Stimulated activated CD4-positive, alpha-beta T cell treated with anti-CD3 and anti-CD28 coated beads, Interleukin-1b, Interleukin-23, amount 100 ng/mL, for 24 hours (primary cell): ENCODE data around the gene DOCK8.
"Not testable (repeated sequence)": the region's sequence is repeated elsewhere in the genome, so short reads cannot be mapped to it uniquely, and the experiment has no call there.

ENCODE experiments used
- DNase-seq, 4 experiments: peaks; one replicate each; pipeline ENCODE4 v3.0.0-alpha.2; 2020; ENCODE audit warnings: low read depth in 4 of 4, low spot score in 1 of 4

Gene DOCK8

DNA sequence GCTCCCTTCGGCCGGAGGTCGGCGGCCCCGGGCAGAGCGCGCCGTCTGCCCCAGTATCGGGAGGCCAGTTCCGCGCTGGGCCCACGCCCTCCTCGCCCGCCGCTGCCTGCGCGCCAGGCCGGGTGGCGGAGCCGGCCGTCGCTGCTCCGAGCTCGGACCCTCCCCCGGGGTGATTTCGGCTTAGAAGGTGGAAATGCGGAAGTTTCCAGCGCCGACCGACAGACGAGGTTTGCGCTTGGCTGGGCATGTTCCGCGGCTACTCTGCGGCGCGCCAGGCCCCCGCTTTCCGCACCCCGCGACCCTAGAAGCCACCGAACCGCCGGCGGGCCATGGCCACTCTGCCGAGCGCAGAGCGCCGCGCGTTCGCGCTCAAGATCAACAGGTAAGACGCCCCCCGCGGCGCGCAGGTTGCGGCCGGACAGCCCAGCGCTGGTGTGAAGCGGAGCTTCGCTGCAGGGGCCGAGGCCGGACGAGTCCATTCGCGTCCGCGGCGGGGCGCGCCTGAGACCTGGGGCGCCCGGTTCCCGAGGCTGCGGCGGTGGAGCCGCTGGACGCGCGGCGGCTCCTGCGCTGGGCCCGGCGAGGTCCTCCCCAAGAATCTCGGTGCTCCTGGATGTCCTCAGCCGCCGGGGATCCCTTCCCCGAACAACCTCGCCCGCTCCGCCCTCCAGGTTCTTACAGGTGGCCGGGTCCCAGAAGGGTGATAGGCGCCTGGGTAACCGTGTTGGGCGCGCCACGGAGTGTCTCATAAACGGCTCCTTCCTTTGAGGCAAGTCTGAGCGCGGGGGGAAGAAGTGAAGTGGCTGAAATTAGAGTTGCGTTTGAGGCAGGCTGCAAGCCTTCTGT lies at the start of gene DOCK8:
Gene DOCK8 (plus strand): TSS at position 218 of the 846 bp plus-strand sequence. CDS start 112 bp downstream, at position 330.
- peak; percentile 14 to 49 (median 15) for DNase-seq

DNA sequence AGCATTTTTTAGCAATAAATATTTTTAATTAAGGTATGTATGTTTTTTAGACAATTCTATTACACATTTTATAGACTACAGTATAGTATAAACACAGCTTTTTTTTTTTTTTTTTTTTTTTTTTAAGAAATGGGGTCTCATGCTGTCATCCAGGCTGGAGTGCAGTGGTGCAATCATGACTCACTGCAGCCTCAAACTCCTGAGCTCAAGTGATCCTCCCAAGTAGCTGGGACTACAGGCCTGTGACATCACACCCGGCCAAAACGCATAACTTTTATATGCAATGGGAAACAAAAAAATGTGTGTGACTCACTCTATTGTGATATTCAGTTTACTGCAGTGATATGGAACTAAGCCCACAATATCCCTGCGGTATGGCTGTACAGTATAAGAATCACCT lies 44.9 kb upstream of the DOCK8 start:
- DNase-seq = not testable (repeated sequence)

GRCh38 chr9:178140-178825 lies 36.4 kb upstream of the DOCK8 start:
- not testable (repeated sequence) for DNase-seq

DNA sequence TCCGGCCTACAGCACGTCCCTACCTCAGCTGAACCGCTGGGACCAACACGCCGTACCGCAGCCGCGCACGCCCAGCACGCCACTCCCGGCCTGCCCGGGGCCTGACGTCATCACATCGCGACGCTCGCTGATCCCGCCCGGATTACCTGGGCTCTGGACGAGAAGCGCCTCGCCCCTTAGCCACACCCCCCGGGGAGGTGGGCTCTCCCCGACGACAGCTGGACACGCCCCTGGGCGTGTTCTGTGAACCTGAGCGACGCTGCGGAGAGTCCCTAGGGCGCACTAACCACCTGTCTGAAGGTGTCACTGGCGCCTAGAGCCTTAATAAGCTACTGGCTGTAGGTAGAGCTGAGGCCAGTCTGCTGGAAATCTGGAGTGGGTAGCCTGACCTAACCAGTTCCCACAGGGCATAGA lies 35.7 kb upstream of the DOCK8 start, which contains the start of gene ZNG1A:
Gene ZNG1A (minus strand): TSS at position 87 of the 414 bp plus-strand sequence. CDS start 87 bp downstream, outside the sequence.
- peak; percentile 20 to 65 (median 46) for DNase-seq

DNA sequence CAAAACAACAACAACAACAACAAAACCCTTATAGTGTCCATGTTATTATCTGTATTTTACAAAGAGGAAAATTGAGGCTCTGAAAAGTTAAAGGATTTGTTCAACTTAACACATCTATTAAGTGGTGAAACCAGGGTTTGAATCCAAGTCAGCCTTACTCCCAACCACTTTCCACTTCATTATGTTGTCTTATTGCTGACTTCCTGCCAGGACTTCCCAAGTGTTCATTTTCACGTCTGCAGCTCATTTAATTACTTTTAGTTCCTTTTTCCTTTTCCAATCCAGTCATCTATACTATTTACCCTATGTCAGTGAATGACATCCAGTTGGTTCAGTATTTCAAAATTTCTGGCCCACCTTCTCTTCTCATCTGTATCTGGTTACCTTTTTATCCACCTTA lies 15.1 kb upstream of the DOCK8 start:
- DNase-seq = not testable (repeated sequence)

GRCh38 chr9:206481-206880 lies 8.2 kb upstream of the DOCK8 start:
- no peak for DNase-seq

DNA sequence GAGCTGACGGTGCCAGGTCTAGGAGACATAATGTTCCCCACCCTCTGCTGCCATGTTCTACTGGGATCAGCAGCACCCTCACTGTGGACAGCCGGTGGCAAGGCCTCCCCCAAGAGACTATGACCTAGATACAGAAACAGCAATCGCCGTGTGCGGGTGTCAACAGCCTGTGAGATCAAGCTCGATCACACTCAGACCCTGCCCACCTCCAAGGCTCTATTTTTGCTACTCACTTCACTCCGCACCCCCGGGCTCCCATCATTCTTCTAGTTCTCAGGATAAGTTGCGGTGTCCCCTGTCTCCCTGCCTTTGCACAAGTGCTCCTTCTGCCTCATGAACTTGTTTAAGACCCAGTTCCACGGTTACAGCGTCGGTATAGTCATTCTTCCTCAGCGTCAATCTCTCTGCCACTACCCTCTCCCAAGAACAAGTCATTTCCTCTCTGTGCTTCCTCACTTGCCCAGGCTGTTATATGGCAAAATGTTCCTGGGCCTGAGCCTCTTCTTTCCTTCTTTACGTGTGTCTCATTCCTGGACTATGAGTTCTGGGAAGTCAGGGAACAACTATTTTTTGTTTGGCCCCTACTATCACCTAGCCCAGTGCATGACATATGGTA lies 5.4 kb upstream of the DOCK8 start:
- DNase-seq = no peak

DNA sequence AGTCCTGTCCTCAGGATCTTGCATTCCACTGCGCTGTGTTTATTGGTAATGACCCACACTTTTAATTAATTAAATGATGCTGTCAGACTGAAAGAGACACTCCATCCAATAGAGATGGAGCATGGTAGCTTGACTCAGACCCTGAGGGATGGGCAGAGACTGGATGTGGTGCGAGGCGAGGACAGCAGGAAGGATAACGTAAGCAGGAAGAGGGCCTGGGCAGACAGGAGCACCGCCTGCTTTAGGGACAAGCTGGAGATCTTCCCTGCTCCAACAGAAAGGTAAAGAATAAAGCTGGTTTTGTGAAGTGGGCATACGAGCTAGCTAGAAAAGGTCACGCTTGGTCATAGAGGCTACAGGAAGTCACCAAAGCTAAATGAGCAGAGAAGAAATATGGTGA lies 3.6 kb upstream of the DOCK8 start:
- DNase-seq = no peak

GRCh38 chr9:211557-211956 lies 3.1 kb upstream of the DOCK8 start:
- DNase-seq = no peak

DNA sequence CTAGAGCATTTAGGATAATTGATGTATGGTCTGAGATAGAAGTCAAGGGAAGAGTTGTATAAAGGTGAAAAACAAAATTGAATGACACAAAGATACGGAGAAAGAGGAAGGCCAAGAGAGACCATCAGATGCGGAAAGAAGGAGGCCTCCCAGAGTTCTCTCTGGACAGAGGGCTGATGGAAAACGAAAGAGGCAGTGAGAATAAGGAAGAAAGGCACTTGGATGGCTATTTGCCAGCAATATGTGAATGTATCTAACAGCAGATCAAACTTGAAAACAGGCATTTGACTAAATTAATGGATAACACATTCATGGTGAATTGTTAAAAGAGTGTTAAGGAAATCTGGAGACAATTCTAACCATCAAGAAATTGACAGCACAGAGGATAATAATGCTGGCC lies 2.4 kb upstream of the DOCK8 start:
- no peak for DNase-seq

- DNase-seq = not testable (repeated sequence)
Measured at GRCh38 chr9:213901-214300, 764 bp upstream of the DOCK8 start.

GRCh38 chr9:214351-214647 lies 366 bp upstream of the DOCK8 start:
- no peak for DNase-seq

DNA sequence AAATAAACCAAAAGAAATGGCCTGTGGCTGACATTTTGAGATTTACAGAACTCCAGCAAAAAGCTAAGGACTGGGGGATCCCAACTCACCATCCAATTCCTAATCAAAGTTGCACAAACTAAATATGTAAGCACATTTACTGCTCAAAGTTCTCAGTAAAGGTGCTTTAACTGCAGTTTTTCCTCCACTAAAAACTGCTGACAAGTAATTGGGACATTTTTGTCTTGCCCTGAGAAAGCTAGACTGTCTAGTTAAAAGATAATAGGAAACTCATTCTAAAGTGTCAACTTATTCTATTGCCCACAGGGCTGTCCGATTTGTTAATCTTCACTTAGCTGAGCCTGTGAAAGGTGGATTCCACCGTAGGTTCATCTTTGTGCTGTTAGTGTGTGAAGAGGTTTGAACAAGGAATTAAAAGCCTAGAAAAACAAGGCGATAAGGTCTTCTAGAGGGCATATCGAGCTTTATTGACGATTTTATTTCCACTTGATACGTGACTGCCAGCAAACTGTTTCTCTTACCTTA lies 1.0 kb downstream of the DOCK8 start:
- DNase-seq = no peak

DNA sequence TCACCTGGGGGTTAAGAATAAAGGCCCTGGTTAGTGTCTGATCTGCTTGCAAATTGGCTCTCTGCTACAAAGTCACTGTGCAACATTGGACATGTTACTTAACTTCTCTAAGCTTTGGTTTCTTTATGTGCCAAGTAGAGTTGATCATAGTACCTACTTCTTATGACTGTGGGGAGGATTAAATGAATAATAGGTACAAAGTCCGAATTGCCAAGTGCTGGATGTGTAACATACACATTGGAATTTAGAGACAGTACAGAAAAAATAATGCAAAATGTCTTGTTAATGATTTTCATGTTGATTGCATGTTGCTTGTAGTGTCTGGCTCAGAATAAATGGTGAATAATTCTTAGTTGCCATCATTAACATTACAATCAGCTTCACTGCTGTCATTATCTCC lies 2.2 kb downstream of the DOCK8 start:
- no peak for DNase-seq

DNA sequence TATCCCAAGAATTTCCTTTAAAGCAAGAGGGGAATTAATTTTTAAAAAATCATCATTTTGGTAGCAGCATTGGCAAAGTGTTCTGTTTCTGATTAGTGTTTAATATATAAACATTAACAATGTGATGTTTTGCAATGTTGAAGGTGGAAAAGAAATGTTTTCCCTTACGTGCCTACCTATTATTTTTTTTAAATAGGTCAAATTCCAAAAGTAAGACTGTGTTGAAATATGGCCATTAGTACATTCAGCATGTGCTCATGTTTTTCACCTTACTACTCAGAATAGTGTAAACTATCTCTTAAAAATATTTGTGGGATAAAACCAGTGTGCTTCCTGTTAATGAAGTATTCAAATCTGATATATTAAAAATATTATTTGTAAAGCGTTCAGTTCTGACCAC lies 3.3 kb downstream of the DOCK8 start:
- no peak for DNase-seq

DNA sequence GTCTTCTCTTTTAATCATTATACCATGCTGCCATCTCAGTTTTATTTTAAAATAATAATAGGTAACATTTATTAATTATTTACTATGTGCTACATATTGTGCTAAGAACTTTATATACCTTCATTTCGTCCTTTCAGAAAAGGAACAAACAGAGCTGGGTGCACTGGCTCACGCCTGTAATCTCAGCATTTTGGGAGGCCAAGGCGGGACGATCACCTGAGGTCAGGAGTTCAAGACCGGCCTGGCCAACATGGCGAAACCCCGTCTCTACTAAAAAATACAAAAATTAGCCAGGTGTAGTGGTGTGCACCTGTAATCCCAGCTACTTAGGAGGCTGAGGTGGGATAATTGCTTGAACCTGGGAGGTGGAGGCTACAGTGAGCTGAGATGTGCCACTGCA lies 4.4 kb downstream of the DOCK8 start:
- not testable (repeated sequence) for DNase-seq

DNA sequence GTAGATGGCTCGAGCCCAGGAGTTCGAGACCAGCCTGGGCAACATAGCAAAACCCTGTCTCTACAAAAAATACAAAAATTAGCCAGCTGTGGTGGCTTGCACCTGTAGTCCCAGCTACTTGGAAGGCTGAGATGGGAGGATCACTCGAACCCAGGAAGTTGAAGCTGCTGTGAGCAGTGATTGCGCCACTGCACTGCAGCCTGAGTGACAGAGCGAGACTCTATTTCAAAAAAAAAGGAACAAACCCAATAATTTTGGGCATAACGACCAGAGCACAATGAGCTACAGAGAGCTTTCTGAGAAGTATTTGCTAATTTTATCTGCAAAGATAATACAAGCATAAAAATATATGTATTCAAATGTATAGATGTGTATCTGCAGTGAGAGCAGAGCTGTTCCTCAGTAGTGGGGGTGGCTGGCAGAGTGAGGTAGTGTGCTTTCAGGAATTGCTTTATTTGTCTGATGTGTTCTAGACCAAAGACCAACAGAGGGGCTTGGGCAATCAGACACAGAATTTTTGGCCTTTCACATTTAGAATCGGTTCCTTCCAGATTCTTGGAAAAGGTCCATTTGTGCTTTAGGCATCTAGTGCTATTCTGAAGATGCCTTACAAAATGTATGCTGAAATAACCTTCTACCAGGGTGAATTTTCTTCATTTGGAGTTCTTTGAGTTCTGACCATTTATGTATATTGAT lies 5.2 kb downstream of the DOCK8 start:
- DNase-seq = no peak

DNA sequence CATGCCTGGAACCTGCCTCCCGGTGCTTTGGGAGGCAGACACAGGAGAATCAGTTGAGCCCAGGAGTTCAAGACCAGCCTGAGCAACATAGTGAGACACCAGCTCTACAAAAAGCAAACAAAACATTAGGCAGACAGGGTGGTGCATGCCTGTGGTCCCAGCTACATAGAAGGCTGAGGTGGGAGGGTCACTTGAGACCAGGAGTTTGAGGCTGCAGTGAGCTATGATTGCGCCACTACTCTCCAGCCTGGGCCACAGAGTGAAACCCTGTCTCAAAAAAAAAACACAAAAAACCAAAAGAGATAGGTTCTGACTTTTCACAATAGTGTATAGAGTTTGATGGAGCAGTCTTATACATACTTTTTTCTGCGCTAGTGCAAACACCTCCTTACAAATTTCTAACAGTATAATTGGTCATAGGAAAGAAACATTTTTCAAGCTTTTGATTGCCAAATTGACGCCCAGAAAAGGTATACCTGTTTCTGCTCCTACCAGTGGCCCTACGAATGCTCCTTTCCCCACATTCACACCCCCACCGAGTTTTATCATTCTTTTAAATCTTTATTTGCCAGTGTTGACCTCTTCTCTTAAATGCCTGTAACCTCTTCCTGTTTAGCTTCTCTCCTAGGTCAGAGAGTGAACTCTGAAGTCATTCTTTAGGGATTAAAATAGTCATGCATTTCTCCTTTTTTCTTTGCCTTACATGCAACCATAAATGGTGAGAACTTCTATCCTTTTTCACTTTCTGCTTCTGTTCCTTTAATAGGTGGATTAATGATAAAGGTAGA lies 7.5 kb downstream of the DOCK8 start:
- DNase-seq = no peak

GRCh38 chr9:223152-223551 lies 8.5 kb downstream of the DOCK8 start:
- no peak for DNase-seq

DNA sequence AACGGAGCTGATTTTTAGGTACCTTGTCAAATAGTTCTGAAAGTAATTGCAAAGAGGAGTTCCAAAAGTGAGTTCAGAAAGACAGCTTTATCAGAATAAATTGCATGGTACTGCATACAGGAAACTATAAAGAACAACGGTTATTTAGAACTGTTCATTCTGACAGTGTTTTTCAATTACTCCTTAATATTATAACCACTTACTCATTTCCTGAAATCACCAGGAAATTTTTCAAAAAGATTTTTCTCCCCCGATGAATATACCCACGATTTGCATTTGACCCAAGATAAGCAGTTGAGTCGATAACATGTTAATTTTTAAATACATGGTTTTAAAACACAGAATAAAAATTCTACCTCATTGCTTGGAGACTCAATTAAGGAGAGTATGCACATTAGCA lies 9.4 kb downstream of the DOCK8 start:
- no peak for DNase-seq
